ENCODE data around the gene PTPRK.

DNA sequence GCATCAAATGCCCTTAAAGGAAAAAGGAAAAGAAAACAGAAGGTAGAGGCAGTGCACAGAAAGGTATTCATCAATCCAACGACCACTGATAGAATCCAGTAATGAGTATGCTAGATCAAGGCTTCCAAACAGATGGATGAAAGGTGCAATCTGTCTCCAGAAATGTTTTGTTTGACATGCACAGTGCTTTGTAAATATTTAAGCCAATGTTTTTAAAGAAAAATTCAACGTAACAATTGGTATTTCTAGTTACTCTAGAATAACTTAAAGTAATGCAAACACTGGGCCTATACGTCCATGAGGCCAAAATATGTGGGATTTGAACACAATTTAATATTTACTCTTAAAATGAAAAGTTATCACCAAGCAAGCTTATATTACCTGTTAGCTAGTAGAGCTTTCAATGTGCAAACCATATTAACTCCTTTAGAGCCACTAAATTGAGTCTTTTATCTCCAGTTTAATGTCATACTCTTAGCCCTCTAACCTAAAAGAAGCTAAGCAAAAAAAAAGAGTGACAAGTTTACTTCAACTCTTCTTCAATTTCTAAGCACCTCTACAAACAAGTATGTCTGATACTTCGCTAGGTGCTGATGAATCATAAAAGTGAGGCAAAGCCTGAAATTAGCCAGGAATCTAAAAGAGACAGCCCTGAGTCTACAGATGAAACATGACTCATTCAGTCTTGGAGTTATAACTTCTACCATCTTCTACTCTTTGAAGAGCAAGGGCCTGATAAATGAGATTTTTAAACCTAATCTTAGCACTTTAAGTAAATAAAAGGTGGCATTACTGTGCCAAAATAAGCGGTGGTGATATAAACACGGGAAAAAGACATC, 169.8 kb downstream of the PTPRK start:
- TF ChIP-seq, protein P1, sequence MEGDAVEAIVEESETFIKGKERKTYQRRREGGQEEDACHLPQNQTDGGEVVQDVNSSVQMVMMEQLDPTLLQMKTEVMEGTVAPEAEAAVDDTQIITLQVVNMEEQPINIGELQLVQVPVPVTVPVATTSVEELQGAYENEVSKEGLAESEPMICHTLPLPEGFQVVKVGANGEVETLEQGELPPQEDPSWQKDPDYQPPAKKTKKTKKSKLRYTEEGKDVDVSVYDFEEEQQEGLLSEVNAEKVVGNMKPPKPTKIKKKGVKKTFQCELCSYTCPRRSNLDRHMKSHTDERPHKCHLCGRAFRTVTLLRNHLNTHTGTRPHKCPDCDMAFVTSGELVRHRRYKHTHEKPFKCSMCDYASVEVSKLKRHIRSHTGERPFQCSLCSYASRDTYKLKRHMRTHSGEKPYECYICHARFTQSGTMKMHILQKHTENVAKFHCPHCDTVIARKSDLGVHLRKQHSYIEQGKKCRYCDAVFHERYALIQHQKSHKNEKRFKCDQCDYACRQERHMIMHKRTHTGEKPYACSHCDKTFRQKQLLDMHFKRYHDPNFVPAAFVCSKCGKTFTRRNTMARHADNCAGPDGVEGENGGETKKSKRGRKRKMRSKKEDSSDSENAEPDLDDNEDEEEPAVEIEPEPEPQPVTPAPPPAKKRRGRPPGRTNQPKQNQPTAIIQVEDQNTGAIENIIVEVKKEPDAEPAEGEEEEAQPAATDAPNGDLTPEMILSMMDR (IDR thresholded peaks at IDR 0.05) = no peak
- TF ChIP-seq POLR2A (IDR thresholded peaks at IDR 0.05) = no peak
